Lung (tissue), 12 donors: ENCODE data around the gene LHCGR. TPM values are rescaled to one million over a fixed set of nuclear protein-coding genes. Genes with fewer than 3 reads are reported as not detected.

ENCODE experiments used
- ATAC-seq: fragments of 200-7000 bp; cut with Tn5 transposase; one replicate; pipeline ENCODE4 v1.9.1; 2020; ENCODE audit warnings: moderate number of reproducible peaks; ENCODE audit not compliant: insufficient read depth, low FRiP score
- DNase-seq, 3 donors: peaks; one replicate each; pipeline ENCODE4 v3.0.0-alpha.2; 2013 to 2017
- H3K27ac ChIP-seq, 2 donors: one replicate each; pipeline ENCODE4 v1.5.1; 2013; ENCODE audit warnings: mild to moderate bottlenecking in 2 of 2, moderate library complexity in 2 of 2, control low read depth in 1 of 2, inconsistent platforms in 1 of 2, low read depth in 1 of 2, low read length in 1 of 2
- H3K27me3 ChIP-seq, 3 donors: one replicate each; pipeline ENCODE4 v1.5.1; 2013; ENCODE audit warnings: low read length in 2 of 3; ENCODE audit not compliant: control insufficient read depth in 3 of 3, insufficient read depth in 3 of 3
- H3K36me3 ChIP-seq, 4 donors: one replicate each; pipeline ENCODE4 v1.5.1; 2013; ENCODE audit warnings: low read length in 4 of 4, mild to moderate bottlenecking in 1 of 4, moderate library complexity in 1 of 4; ENCODE audit not compliant: control insufficient read depth in 4 of 4, insufficient read depth in 4 of 4
- H3K4me1 ChIP-seq, 5 donors: one replicate each; pipeline ENCODE4 v1.5.1; 2013; ENCODE audit warnings: low read length in 5 of 5, mild to moderate bottlenecking in 2 of 5, moderate library complexity in 1 of 5; ENCODE audit not compliant: control insufficient read depth in 5 of 5, insufficient read depth in 5 of 5
- H3K4me3 ChIP-seq: one replicate; pipeline ENCODE4 v1.5.1; 2013; ENCODE audit warnings: mild to moderate bottlenecking, control low read depth, moderate library complexity
- H3K9ac ChIP-seq, 2 donors: one replicate each; pipeline ENCODE4 v1.5.1; 2013; ENCODE audit warnings: low read length in 2 of 2, control low read depth in 1 of 2; ENCODE audit not compliant: insufficient read depth in 1 of 2
- H3K9me3 ChIP-seq, 4 donors: one replicate each; pipeline ENCODE4 v1.5.1; 2013; ENCODE audit warnings: low read length in 3 of 4, mild to moderate bottlenecking in 1 of 4, moderate library complexity in 1 of 4; ENCODE audit not compliant: control insufficient read depth in 4 of 4, insufficient read depth in 3 of 4
- WGBS, 2 donors: extraction: QIAGEN DNeasy Blood & Tissue Kit; methylation state at CpG; one replicate each; pipeline ENCODE4 v1.1.7; 2013; 5-methylcytosine and 5-hydroxymethylcytosine counted together
- polyA plus RNA-seq, 2 donors: library from polyadenylated mRNA; stranded (reverse); fragments of 200-250 nt; gene quantifications; one replicate each; pipeline ENCODE4 v1.2.1, GENCODE V29; 2013
- total RNA-seq, 2 donors: library from RNA; depleted of rRNA in 1 of 2; stranded (reverse); fragments of >200 nt in 1 of 2; gene quantifications; one replicate each; pipeline ENCODE4 v1.2.1, GENCODE V29; 2014 to 2021
- TF ChIP-seq, protein P1 (sequence below): IDR thresholded peaks from 2 replicates; pipeline ENCODE4 v1.5.1; 2012; ENCODE audit warnings: mild to moderate bottlenecking; ENCODE audit errors: control extremely low read depth, extremely low read depth
- donor health status: control.
- donor health status: control.
- donor health status: Bipolar disorder and iron deficiency.
- donor health status: healthy.
- donor health status: DM: yes; HTN: yes; CAD: no.

Gene LHCGR
- total and polyA plus RNA-seq, 4 donors = 0.02 to 0.26 (median 0.09) TPM

GRCh38 chr2:48733067-48733503, 22.4 kb downstream of the LHCGR start:
- Histone ChIP-seq H3K27ac (no peak overlapping the region), H3K9me3 (no peaks in the 10 kb centered on the region), H3K36me3 (no peaks in the 10 kb centered on the region), H3K9ac (no peak overlapping the region), H3K4me1 (peaks cover 0 to 9% (median 0%) of the 10 kb centered on the region in 5 donors), H3K27me3 (no peaks in the 10 kb centered on the region), H3K4me3 (no peak overlapping the region)
- ATAC-seq = no peak
- TF ChIP-seq, protein P1, sequence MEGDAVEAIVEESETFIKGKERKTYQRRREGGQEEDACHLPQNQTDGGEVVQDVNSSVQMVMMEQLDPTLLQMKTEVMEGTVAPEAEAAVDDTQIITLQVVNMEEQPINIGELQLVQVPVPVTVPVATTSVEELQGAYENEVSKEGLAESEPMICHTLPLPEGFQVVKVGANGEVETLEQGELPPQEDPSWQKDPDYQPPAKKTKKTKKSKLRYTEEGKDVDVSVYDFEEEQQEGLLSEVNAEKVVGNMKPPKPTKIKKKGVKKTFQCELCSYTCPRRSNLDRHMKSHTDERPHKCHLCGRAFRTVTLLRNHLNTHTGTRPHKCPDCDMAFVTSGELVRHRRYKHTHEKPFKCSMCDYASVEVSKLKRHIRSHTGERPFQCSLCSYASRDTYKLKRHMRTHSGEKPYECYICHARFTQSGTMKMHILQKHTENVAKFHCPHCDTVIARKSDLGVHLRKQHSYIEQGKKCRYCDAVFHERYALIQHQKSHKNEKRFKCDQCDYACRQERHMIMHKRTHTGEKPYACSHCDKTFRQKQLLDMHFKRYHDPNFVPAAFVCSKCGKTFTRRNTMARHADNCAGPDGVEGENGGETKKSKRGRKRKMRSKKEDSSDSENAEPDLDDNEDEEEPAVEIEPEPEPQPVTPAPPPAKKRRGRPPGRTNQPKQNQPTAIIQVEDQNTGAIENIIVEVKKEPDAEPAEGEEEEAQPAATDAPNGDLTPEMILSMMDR = no peak
- DNase-seq = no peak
- 16 to 39% methylated on average over 2 of the region's 2 CpGs for WGBS, 2 donors

DNA sequence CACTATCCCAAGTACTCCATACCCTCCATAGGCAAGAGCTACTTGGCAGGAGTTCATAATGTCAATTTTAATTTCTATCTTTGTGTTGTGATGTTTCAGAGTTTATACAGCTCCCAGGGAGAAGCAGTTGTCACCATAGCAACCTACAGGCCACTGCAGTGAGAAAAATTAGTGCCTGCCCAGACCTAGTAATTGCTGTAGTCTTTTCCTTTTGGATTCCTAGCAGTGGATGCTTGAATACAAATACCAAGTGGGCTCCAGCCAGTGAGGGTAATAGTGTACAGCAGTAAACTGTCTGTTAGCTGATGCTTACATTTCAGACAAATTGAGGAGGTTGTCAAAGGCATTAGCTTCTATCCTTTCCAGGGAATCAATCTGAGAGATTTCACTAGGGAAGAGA, 26.7 kb downstream of the LHCGR start:
- no peak for ATAC-seq
- Histone ChIP-seq H3K9me3 (no peaks in the 10 kb centered on the region), H3K4me1 (peaks cover 0 to 9% (median 0%) of the 10 kb centered on the region in 5 donors), H3K36me3 (no peaks in the 10 kb centered on the region), H3K27me3 (no peaks in the 10 kb centered on the region), H3K27ac (no peak overlapping the region), H3K4me3 (no peak overlapping the region), H3K9ac (no peak overlapping the region)
- TF ChIP-seq, protein P1 = no peak
- no peak for DNase-seq

DNA sequence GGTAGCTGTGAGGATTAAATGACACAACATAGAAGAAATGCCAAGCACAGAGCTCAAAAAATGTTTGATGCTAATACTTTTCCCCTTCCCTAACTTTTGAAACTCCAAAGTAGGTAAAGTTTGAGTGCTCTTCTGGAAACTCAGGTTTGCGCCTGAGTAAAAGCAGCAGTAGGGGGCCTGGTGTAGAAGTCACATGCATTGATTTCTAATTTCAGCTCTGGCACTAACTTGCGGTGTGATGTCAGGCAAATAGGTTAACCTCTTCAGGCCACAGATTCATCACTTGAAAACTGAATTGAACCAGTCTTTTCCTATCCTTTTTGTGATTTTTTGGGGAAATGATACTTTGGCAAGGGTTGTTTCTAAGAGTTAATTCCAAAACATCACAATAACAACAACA, 27.2 kb downstream of the LHCGR start:
- Histone ChIP-seq H3K9me3 (no peaks in the 10 kb centered on the region), H3K4me3 (no peak overlapping the region), H3K36me3 (no peaks in the 10 kb centered on the region), H3K27ac (no peak overlapping the region), H3K9ac (no peak overlapping the region), H3K27me3 (no peaks in the 10 kb centered on the region), H3K4me1 (peaks cover 0 to 9% (median 0%) of the 10 kb centered on the region in 5 donors)
- ATAC-seq = no peak
- TF ChIP-seq, protein P1 = no peak
- WGBS, 2 donors = 94 to 98% methylated on average over 2 of the region's 2 CpGs
- DNase-seq = no peak

- WGBS, 2 donors = 84% methylated on average over 2 of the region's 2 CpGs
- no peak for ATAC-seq
Observed at GRCh38 chr2:48727560-48727959, 28.0 kb downstream of the LHCGR start.

More at GRCh38 chr2:48727560-48727959, 28.0 kb downstream of the LHCGR start:
- Histone ChIP-seq H3K9me3 (no peaks in the 10 kb centered on the region), H3K4me3 (no peak overlapping the region), H3K27me3 (no peaks in the 10 kb centered on the region), H3K36me3 (no peaks in the 10 kb centered on the region), H3K9ac (no peak overlapping the region), H3K4me1 (peaks cover 0 to 9% (median 0%) of the 10 kb centered on the region in 5 donors), H3K27ac (no peak overlapping the region)
- DNase-seq = peak in 1 of 3 donors; percentile 50
- TF ChIP-seq, protein P1 = no peak
